Keratinocyte (primary cell): ENCODE measurements around the gene BHLHE23. TPM values are rescaled to one million over a fixed set of nuclear protein-coding genes. Genes with fewer than 3 reads are reported as not detected.
A peak's percentile ranks its signal among the peaks of the same experiment; 100 is the strongest.

Experiments
- DNase-seq: peaks from one replicate; pipeline ENCODE4 v3.0.0-alpha.2; 2011; ENCODE audit warnings: low read depth, missing footprints, low spot score
- FAIRE-seq: peaks from 2 replicates; lab custom pipeline; 2011; peaks lifted over from hg19 to GRCh38; lab: Jason Lieb, UNC
- H2AFZ ChIP-seq: 2 replicates; pipeline ENCODE4 v1.6.0; 2012; ENCODE audit warnings: low read length, control low read depth, inconsistent platforms; ENCODE audit not compliant: control insufficient read depth
- H3K27ac ChIP-seq: 2 replicates; pipeline ENCODE4 v1.5.1; 2011; ENCODE audit warnings: low read length; ENCODE audit not compliant: control insufficient read depth, insufficient read depth
- H3K27me3 ChIP-seq: 3 replicates; pipeline ENCODE4 v1.6.0; 2011; ENCODE audit warnings: low read length; ENCODE audit not compliant: control insufficient read depth, insufficient read depth; ENCODE audit errors: extremely low read depth
- H3K36me3 ChIP-seq, 2 experiments: 2 replicates in 1 of 2; 3 replicates in 1 of 2; pipeline ENCODE4 v1.5.1; 2011; ENCODE audit warnings: low read length in 2 of 2, mild to moderate bottlenecking in 1 of 2; ENCODE audit not compliant: control insufficient read depth in 2 of 2, insufficient read depth in 2 of 2; ENCODE audit errors: extremely low read depth in 1 of 2
- H3K4me1 ChIP-seq: 3 replicates; pipeline ENCODE4 v1.5.1; 2011; ENCODE audit warnings: low read length; ENCODE audit not compliant: control insufficient read depth, insufficient read depth; ENCODE audit errors: extremely low read depth
- H3K4me2 ChIP-seq: 3 replicates; pipeline ENCODE4 v1.6.0; 2011; ENCODE audit warnings: low read depth, low read length; ENCODE audit not compliant: control insufficient read depth, insufficient read depth; ENCODE audit errors: extremely low read depth
- H3K4me3 ChIP-seq, 3 experiments: fragments of 200-600 bp in 1 of 3; sonication (generic) in 1 of 3; 2 replicates in 2 of 3; 3 replicates in 1 of 3; pipeline ENCODE4 v1.5.1; 2011 to 2016; ENCODE audit warnings: low read length in 3 of 3, mild to moderate bottlenecking in 3 of 3, control low read depth in 2 of 3, inconsistent platforms in 1 of 3, low read depth in 1 of 3, mixed read lengths in 1 of 3, mixed run types in 1 of 3, moderate library complexity in 1 of 3; ENCODE audit not compliant: control insufficient read depth in 2 of 3, insufficient read depth in 2 of 3; ENCODE audit errors: extremely low read depth in 1 of 3
- H3K79me2 ChIP-seq: 2 replicates; pipeline ENCODE4 v1.6.0; 2012; ENCODE audit warnings: low read length; ENCODE audit not compliant: control insufficient read depth, insufficient read depth
- H3K9ac ChIP-seq: 3 replicates; pipeline ENCODE4 v1.6.0; 2011; ENCODE audit warnings: low read length; ENCODE audit not compliant: control insufficient read depth, insufficient read depth; ENCODE audit errors: extremely low read depth
- H3K9me1 ChIP-seq: 3 replicates; pipeline ENCODE4 v1.6.0; 2011; ENCODE audit warnings: low read length; ENCODE audit not compliant: control insufficient read depth, insufficient read depth; ENCODE audit errors: extremely low read depth
- H3K9me3 ChIP-seq: 2 replicates; pipeline ENCODE4 v1.5.1; 2012; ENCODE audit warnings: low read depth, low read length; ENCODE audit not compliant: control insufficient read depth
- H4K20me1 ChIP-seq: 3 replicates; pipeline ENCODE4 v1.6.0; 2011; ENCODE audit warnings: low read length; ENCODE audit not compliant: control insufficient read depth, insufficient read depth; ENCODE audit errors: extremely low read depth
- EZH2 ChIP-seq: IDR thresholded peaks from one replicate; pipeline ENCODE4 v1.6.1; 2012; ENCODE audit warnings: inconsistent platforms, mild to moderate bottlenecking, low read length, moderate library complexity
- dilution Hi-C: fragments of 300-500 bp; cut with MboI; formaldehyde crosslinking; loops from one replicate; pipeline ENCODE4 v1.7.0; 2020; ENCODE audit warnings: low sequenced_read_pairs; ENCODE audit not compliant: extremely low pct_ligation_motif_present
- polyA plus RNA-seq, 5 experiments: library from polyadenylated mRNA; depleted of rRNA in 3 of 5; stranded (reverse) in 3 of 5; stranded (forward) in 1 of 5; unstranded in 1 of 5; fragments of >200 nt; gene quantifications; 1 replicate in 1 of 5; 2 replicates in 3 of 5; 3 replicates in 1 of 5; pipeline versions ENCODE4 v1.2.1 to v1.2.3, GENCODE V29; 2011 to 2012; ENCODE audit warnings: missing spikeins in 2 of 5, low read depth in 1 of 5, low replicate concordance in 1 of 5
- TF ChIP-seq, protein P1 (sequence below), 3 experiments: IDR thresholded peaks in 1 of 3; conservative IDR thresholded peaks in 1 of 3; optimal IDR thresholded peaks in 1 of 3; 2 replicates in 2 of 3; 3 replicates in 1 of 3; pipeline versions ENCODE3 to v1.5.1; 2011; ENCODE audit warnings: low read length in 3 of 3, mild to moderate bottlenecking in 3 of 3, moderate library complexity in 2 of 3, control low read depth in 1 of 3, inconsistent platforms in 1 of 3; ENCODE audit not compliant: insufficient read depth in 2 of 3; ENCODE audit errors: extremely low read depth in 1 of 3

Gene BHLHE23
- polyA plus RNA-seq, 1 donor (not counting 4 experiments of a cell fraction or from before 2014, with no cell fraction given) = not detected

GRCh38 chr20:63033794-63034709 lies 27.3 kb upstream of the BHLHE23 start:
- Histone ChIP-seq H2AFZ (no peak overlapping the region), H3K9ac (no peak overlapping the region), H3K9me3 (no peaks in the 10 kb centered on the region), H3K4me1 (no peaks in the 10 kb centered on the region), H3K4me3 (no peak overlapping the region), H3K36me3 (no peaks in the 10 kb centered on the region), H3K27ac (no peak overlapping the region), H3K4me2 (no peak overlapping the region), H4K20me1 (no peaks in the 10 kb centered on the region), H3K79me2 (no peaks in the 10 kb centered on the region), H3K9me1 (no peaks in the 10 kb centered on the region), H3K27me3 (peaks cover 58% of the 10 kb centered on the region)
- FAIRE-seq (no peak), DNase-seq (no peak)
- dilution Hi-C loops = no loop called here
- no peak for TF ChIP-seq EZH2
- TF ChIP-seq, protein P1, sequence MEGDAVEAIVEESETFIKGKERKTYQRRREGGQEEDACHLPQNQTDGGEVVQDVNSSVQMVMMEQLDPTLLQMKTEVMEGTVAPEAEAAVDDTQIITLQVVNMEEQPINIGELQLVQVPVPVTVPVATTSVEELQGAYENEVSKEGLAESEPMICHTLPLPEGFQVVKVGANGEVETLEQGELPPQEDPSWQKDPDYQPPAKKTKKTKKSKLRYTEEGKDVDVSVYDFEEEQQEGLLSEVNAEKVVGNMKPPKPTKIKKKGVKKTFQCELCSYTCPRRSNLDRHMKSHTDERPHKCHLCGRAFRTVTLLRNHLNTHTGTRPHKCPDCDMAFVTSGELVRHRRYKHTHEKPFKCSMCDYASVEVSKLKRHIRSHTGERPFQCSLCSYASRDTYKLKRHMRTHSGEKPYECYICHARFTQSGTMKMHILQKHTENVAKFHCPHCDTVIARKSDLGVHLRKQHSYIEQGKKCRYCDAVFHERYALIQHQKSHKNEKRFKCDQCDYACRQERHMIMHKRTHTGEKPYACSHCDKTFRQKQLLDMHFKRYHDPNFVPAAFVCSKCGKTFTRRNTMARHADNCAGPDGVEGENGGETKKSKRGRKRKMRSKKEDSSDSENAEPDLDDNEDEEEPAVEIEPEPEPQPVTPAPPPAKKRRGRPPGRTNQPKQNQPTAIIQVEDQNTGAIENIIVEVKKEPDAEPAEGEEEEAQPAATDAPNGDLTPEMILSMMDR (optimal IDR thresholded peaks at IDR 0.05 in 1 of 3, IDR thresholded peaks at IDR 0.05 in 1 of 3, conservative IDR thresholded peaks at IDR 0.05 in 1 of 3; ENCODE audit: extremely low read depth in 1 of 3, insufficient read depth in 2 of 3, low read length in 3 of 3) = no peak

- Histone ChIP-seq H3K36me3 (no peaks in the 10 kb centered on the region), H3K9me3 (no peaks in the 10 kb centered on the region), H4K20me1 (no peaks in the 10 kb centered on the region), H3K27me3 (peaks cover 65% of the 10 kb centered on the region), H3K9me1 (no peaks in the 10 kb centered on the region), H3K79me2 (no peaks in the 10 kb centered on the region), H3K4me3 (no peak overlapping the region), H3K9ac (no peak overlapping the region), H3K4me2 (peak overlapping the region; percentile 32), H3K27ac (no peak overlapping the region), H2AFZ (peak overlapping the region; percentile 19), H3K4me1 (no peaks in the 10 kb centered on the region)
- peak; percentile 59 for TF ChIP-seq EZH2
- TF ChIP-seq, protein P1 (optimal IDR thresholded peaks at IDR 0.05 in 1 of 3, IDR thresholded peaks at IDR 0.05 in 1 of 3, conservative IDR thresholded peaks at IDR 0.05 in 1 of 3; ENCODE audit: extremely low read depth in 1 of 3, insufficient read depth in 2 of 3, low read length in 3 of 3) = no peak
- FAIRE-seq (no peak), DNase-seq (no peak)
- dilution Hi-C loops = no loop called here
Measured at GRCh38 chr20:63032861-63033793, 26.4 kb upstream of the BHLHE23 start.
